Panc1 (cell line): ENCODE measurements around the gene ZNF511. TPM values are rescaled to one million over a fixed set of nuclear protein-coding genes. Genes with fewer than 3 reads are reported as not detected.

Source experiments
- ATAC-seq: fragments of 200-7000 bp; cut with Tn5 transposase; 2 replicates; pipeline ENCODE4 v1.9.1; 2020; ENCODE audit warnings: mild to moderate bottlenecking, moderate library complexity
- BruUV-seq: library from RNA; stranded (reverse); fragments of 400-500 nt; replicated peaks from 2 replicates; lab custom pipeline; 2021; lab: Mats Ljungman, UMichigan
- CTCF ChIA-PET: fragments of 300-600 bp; sonication (Branson Sonifier 250); formaldehyde crosslinking; loops from one replicate; lab custom pipeline; 2022; ENCODE audit warnings: antibody characterized with exemption; lab: Charles Lee
- POLR2A ChIA-PET: fragments of 300-600 bp; sonication (Branson Sonifier 250); formaldehyde crosslinking; loops from one replicate; lab custom pipeline; 2022; ENCODE audit warnings: antibody characterized with exemption; lab: Charles Lee
- DNase-seq: peaks from one replicate; pipeline ENCODE4 v3.0.0-alpha.2; 2010; ENCODE audit warnings: low read depth, low spot score
- H3K27ac ChIP-seq: 2 replicates; pipeline ENCODE4 v1.5.1; 2011; ENCODE audit warnings: mild to moderate bottlenecking, low read length, inconsistent platforms
- H3K27me3 ChIP-seq: fragments of 200-500 bp; sonication (Bioruptor generic); 2 replicates; pipeline ENCODE4 v1.6.0; 2014; ENCODE audit warnings: low read length, inconsistent platforms; ENCODE audit not compliant: control insufficient read depth, insufficient read depth
- H3K36me3 ChIP-seq: fragments of 200-500 bp; sonication (Bioruptor generic); 2 replicates; pipeline ENCODE4 v1.5.1; 2014; ENCODE audit warnings: inconsistent platforms, mild to moderate bottlenecking, low read length, moderate library complexity; ENCODE audit not compliant: control insufficient read depth, insufficient read depth
- H3K4me1 ChIP-seq: 2 replicates; pipeline ENCODE4 v1.5.1; 2011; ENCODE audit warnings: inconsistent platforms, mild to moderate bottlenecking, low read length, moderate library complexity; ENCODE audit not compliant: control insufficient read depth, insufficient read depth
- H3K4me3 ChIP-seq, 2 experiments: 2 replicates each; pipeline ENCODE4 v1.5.1; 2011 to 2012; ENCODE audit warnings: low read depth in 2 of 2, low read length in 2 of 2, mild to moderate bottlenecking in 2 of 2, inconsistent platforms in 1 of 2, moderate library complexity in 1 of 2
- H3K9me3 ChIP-seq: fragments of 200-500 bp; sonication (Bioruptor generic); 2 replicates; pipeline ENCODE4 v1.5.1; 2014; ENCODE audit warnings: low read depth, mild to moderate bottlenecking, inconsistent platforms, low read length, moderate library complexity; ENCODE audit not compliant: control insufficient read depth, insufficient read depth
- POLR2AphosphoS5 ChIP-seq: IDR thresholded peaks from 2 replicates; pipeline ENCODE4 v1.6.1; 2012; ENCODE audit warnings: mild to moderate bottlenecking, low read depth, low read length, moderate library complexity
- SIN3A ChIP-seq: IDR thresholded peaks from 2 replicates; pipeline ENCODE4 v1.6.1; 2012; ENCODE audit warnings: low read depth, mild to moderate bottlenecking, low read length, moderate library complexity, borderline replicate concordance; ENCODE audit not compliant: insufficient read depth
- TCF7L2 ChIP-seq: IDR thresholded peaks from 2 replicates; pipeline ENCODE4 v1.6.1; 2011; ENCODE audit warnings: mild to moderate bottlenecking, low read depth, low read length, inconsistent platforms
- in situ Hi-C: cut with HindIII; loops from 2 replicates; pipeline ENCODE4 v1.10.0; 2016; ENCODE audit warnings: low sequenced_read_pairs, low pct_unique_long_range_greater_than_20kb
- intact Hi-C: fragments of 100-400 bp; cut with micrococcal nuclease; formaldehyde crosslinking; loops from one replicate; pipeline ENCODE4 v1.10.0; 2022; ENCODE audit not compliant: unreplicated experiment
- total RNA-seq: library from RNA; stranded (reverse); gene quantifications from one replicate; pipeline ENCODE4 v1.2.1, GENCODE V29; 2021; ENCODE audit not compliant: unreplicated experiment
- TF ChIP-seq, protein P1 (sequence below): fragments of 450-650 bp; IDR thresholded peaks from 2 replicates; pipeline ENCODE4 v1.5.1; 2017; ENCODE audit warnings: mild to moderate bottlenecking
- TF ChIP-seq, protein P2 (sequence below), 2 experiments: IDR thresholded peaks; 2 replicates each; pipeline ENCODE4 v1.6.1; 2011 to 2012; ENCODE audit warnings: low read depth in 2 of 2, control low read depth in 1 of 2, low read length in 1 of 2, mild to moderate bottlenecking in 1 of 2, moderate library complexity in 1 of 2; ENCODE audit not compliant: insufficient read depth in 1 of 2

Gene ZNF511
- total RNA-seq, 1 experiment from 2014 or later, result 93.8 TPM

DNA sequence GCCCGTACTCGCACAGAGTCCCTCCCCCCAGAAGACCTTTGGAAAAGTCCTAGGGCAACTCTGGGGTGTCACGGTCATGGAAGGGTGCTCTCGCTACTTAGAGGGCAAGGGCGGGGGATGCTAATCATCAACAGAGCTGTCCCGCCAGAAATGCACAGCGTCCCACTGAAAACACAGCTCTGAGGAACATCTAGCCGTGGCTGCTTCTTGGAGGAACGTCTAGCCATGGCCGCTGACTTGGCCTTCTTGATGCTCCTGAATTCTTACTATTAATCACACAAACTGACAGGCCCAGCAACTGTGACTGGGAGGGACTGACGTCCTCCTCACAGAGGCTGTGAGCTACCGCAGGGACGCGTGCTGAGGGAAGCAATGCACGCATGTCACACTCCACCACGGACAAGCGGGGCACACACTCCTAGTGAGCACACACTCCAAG, 1.8 kb upstream of the ZNF511 start:
- ChIA-PET CTCF (no interaction called here), POLR2A (no interaction called here)
- TF ChIP-seq POLR2AphosphoS5 (no peak), SIN3A (no peak), TCF7L2 (no peak)
- TF ChIP-seq, protein P1, sequence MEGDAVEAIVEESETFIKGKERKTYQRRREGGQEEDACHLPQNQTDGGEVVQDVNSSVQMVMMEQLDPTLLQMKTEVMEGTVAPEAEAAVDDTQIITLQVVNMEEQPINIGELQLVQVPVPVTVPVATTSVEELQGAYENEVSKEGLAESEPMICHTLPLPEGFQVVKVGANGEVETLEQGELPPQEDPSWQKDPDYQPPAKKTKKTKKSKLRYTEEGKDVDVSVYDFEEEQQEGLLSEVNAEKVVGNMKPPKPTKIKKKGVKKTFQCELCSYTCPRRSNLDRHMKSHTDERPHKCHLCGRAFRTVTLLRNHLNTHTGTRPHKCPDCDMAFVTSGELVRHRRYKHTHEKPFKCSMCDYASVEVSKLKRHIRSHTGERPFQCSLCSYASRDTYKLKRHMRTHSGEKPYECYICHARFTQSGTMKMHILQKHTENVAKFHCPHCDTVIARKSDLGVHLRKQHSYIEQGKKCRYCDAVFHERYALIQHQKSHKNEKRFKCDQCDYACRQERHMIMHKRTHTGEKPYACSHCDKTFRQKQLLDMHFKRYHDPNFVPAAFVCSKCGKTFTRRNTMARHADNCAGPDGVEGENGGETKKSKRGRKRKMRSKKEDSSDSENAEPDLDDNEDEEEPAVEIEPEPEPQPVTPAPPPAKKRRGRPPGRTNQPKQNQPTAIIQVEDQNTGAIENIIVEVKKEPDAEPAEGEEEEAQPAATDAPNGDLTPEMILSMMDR, result no peak
- TF ChIP-seq, protein P2, sequence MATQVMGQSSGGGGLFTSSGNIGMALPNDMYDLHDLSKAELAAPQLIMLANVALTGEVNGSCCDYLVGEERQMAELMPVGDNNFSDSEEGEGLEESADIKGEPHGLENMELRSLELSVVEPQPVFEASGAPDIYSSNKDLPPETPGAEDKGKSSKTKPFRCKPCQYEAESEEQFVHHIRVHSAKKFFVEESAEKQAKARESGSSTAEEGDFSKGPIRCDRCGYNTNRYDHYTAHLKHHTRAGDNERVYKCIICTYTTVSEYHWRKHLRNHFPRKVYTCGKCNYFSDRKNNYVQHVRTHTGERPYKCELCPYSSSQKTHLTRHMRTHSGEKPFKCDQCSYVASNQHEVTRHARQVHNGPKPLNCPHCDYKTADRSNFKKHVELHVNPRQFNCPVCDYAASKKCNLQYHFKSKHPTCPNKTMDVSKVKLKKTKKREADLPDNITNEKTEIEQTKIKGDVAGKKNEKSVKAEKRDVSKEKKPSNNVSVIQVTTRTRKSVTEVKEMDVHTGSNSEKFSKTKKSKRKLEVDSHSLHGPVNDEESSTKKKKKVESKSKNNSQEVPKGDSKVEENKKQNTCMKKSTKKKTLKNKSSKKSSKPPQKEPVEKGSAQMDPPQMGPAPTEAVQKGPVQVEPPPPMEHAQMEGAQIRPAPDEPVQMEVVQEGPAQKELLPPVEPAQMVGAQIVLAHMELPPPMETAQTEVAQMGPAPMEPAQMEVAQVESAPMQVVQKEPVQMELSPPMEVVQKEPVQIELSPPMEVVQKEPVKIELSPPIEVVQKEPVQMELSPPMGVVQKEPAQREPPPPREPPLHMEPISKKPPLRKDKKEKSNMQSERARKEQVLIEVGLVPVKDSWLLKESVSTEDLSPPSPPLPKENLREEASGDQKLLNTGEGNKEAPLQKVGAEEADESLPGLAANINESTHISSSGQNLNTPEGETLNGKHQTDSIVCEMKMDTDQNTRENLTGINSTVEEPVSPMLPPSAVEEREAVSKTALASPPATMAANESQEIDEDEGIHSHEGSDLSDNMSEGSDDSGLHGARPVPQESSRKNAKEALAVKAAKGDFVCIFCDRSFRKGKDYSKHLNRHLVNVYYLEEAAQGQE (IDR thresholded peaks at IDR 0.05; ENCODE audit: insufficient read depth in 1 of 2, low read depth in 2 of 2, low read length in 1 of 2), result no peak
- in situ Hi-C loops, result no loop called here
- Histone ChIP-seq H3K4me1 (peaks cover 13% of the 10 kb centered on the region; the same call in 1 of the 2 replicates), H3K27ac (no peak overlapping the region), H3K9me3 (no peaks in the 10 kb centered on the region), H3K4me3 (peak overlapping the region in 1 of 2 experiments; percentile 90; a peak in 1 of 4 replicates), H3K27me3 (no peaks in the 10 kb centered on the region), H3K36me3 (peaks cover 4% of the 10 kb centered on the region; the same call in 1 of the 2 replicates)
- intact Hi-C loops, result no loop called here
- BruUV-seq, result no TSS peak
- ATAC-seq (no peak), DNase-seq (no peak)

DNA sequence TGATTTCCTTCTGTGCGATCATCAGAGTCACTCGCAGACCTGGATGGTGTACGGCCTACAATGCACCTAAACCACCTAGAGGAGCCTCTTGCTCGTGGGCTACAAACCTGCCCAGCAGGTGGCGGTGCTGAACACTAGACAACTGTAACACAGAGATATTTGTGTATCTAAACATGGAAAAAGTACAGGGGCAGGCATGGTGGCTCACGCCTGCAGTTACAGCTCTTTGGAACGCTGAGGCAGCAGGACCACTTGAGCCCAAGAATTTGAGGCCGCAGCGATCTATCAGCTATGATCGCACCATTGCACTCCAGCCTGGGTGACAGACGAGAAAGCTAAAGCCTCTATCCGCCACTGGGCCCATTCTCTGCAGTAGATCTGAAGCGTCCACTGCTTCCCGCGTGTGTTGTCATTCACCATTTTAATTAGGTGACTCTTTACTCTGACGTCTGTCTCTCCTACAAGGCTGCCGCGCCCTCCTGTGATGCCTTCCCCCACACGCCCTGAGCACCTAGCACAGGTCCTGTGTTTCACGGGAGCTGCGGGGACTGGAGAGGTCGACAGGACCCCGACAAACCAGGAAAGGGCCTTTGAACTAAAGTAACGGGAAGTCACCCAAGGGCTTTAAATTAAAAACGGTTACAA, 816 bp upstream of the ZNF511 start:
- ChIA-PET CTCF (no interaction called here), POLR2A (no interaction called here)
- intact Hi-C loops, result no loop called here

More for the DNA sequence above, 816 bp upstream of the ZNF511 start:
- DNase-seq (no peak), ATAC-seq (peak; percentile 56)
- in situ Hi-C loops, result no loop called here
- no peaks in the 10 kb centered on the region for H3K9me3 ChIP-seq
- peaks cover 4% of the 10 kb centered on the region; the same call in 1 of the 2 replicates for H3K36me3 ChIP-seq
- peaks cover 13% of the 10 kb centered on the region; the same call in 1 of the 2 replicates for H3K4me1 ChIP-seq
- BruUV-seq, result TSS peak; percentile 63
- peak overlapping the region; percentile 85 for H3K27ac ChIP-seq
- H3K4me3 ChIP-seq, result peak overlapping the region; percentile 90 to 97
- H3K27me3 ChIP-seq, result no peaks in the 10 kb centered on the region
- TF ChIP-seq SIN3A, result no peak
- TF ChIP-seq, protein P1, result peak; percentile 97
